Ovary (tissue), 9 donors: ENCODE results near the gene HIGD2A. TPM values are rescaled to one million over a fixed set of nuclear protein-coding genes. Genes with fewer than 3 reads are reported as not detected.
"Not testable (repeated sequence)": the region's sequence is repeated elsewhere in the genome, so short reads cannot be mapped to it uniquely, and the experiment has no call there.

Experiments
- DNase-seq, 5 donors: peaks; one replicate each; pipeline ENCODE4 v3.0.0-alpha.2; 2019 to 2020
- H3K27ac ChIP-seq, 2 donors: fragments of 200-600 bp; one replicate each; pipeline versions ENCODE4 v1.5.1 to v1.8.0; 2019 to 2022
- H3K27me3 ChIP-seq: fragments of 200-600 bp; one replicate; pipeline ENCODE4 v1.8.0; 2022
- H3K36me3 ChIP-seq: fragments of 200-600 bp; sonication (generic); one replicate; pipeline ENCODE4 v1.5.1; 2019
- H3K4me1 ChIP-seq: one replicate; pipeline ENCODE4 v1.8.1; 2013; ENCODE audit warnings: mild to moderate bottlenecking, moderate library complexity; ENCODE audit not compliant: insufficient read depth
- H3K4me3 ChIP-seq: fragments of 200-600 bp; sonication (generic); one replicate; pipeline ENCODE4 v1.5.1; 2017
- H3K9me3 ChIP-seq, 2 donors: fragments of 200-600 bp in 1 of 2; sonication (generic) in 1 of 2; one replicate each; pipeline versions ENCODE4 v1.5.1 to v1.8.1; 2013 to 2019; ENCODE audit warnings: mild to moderate bottlenecking in 1 of 2, moderate library complexity in 1 of 2
- EP300 ChIP-seq: sonication (generic); formaldehyde crosslinking; IDR thresholded peaks from one replicate; pipeline ENCODE4 v1.6.1; 2017; ENCODE audit warnings: antibody characterized with exemption
- POLR2A ChIP-seq: fragments of 450-650 bp; IDR thresholded peaks from one replicate; pipeline ENCODE4 v1.6.1; 2017; ENCODE audit warnings: antibody characterized with exemption, mild to moderate bottlenecking, moderate library complexity
- WGBS, 3 donors: extraction: QIAGEN DNeasy Blood & Tissue Kit in 1 of 3; methylation state at CpG; one replicate each; pipeline versions ENCODE4 v1.1.5 to v1.1.7; 2013 to 2017; 5-methylcytosine and 5-hydroxymethylcytosine counted together
- intact Hi-C, 4 donors: fragments of 100-400 bp; cut with DNase I; formaldehyde crosslinking; loops; one replicate each; pipeline versions ENCODE4 v1.11.0 to v1.15.1; 2022 to 2023
- polyA plus RNA-seq, 2 donors: library from polyadenylated mRNA; stranded (reverse); fragments of 200-250 nt in 1 of 2; fragments of 350-450 nt in 1 of 2; fragmentation: Illumina TruSeq in 1 of 2; extraction: RNeasy Lipid Tissue Mini Kit (QIAGEN cat#74804) in 1 of 2; gene quantifications; one replicate each; pipeline ENCODE4 v1.2.3, GENCODE V29; 2013 to 2014
- total RNA-seq, 7 donors: library from RNA; depleted of rRNA in 2 of 7; stranded (reverse); fragments of >200 nt in 2 of 7; fragmentation: NEBNext Ultra II Directional in 3 of 7; extraction: Animal tissue kit (Norgen Biotek cat#: 25700) in 3 of 7; gene quantifications; one replicate each; pipeline versions ENCODE4 v1.1.0 to v1.2.4, GENCODE V29; 2016 to 2023
- TF ChIP-seq, protein P1 (sequence below), 3 donors: fragments of 450-650 bp in 2 of 3; fragments of 200-600 bp in 1 of 3; IDR thresholded peaks; one replicate each; pipeline versions ENCODE4 v1.5.1 to v1.8.0; 2016 to 2022; ENCODE audit warnings: antibody characterized with exemption in 3 of 3, mild to moderate bottlenecking in 1 of 3
- donor health status: DM: no; HTN: no; CAD: no; lungs with moderate emphysema.
- donor health status: DM: no; HTN: no; CAD: no.
- donor health status: Bipolar disorder and iron deficiency.
- donor health status: DM: yes; HTN: yes; CAD: no.
- donor health status: DM: no; HTN: no; CAD: no.
- donor health status: DM: yes; HTN: yes; CAD: no.

HIGD2A gene
- total and polyA plus RNA-seq, 9 donors, result 64.3 to 131 (median 100) TPM

DNA sequence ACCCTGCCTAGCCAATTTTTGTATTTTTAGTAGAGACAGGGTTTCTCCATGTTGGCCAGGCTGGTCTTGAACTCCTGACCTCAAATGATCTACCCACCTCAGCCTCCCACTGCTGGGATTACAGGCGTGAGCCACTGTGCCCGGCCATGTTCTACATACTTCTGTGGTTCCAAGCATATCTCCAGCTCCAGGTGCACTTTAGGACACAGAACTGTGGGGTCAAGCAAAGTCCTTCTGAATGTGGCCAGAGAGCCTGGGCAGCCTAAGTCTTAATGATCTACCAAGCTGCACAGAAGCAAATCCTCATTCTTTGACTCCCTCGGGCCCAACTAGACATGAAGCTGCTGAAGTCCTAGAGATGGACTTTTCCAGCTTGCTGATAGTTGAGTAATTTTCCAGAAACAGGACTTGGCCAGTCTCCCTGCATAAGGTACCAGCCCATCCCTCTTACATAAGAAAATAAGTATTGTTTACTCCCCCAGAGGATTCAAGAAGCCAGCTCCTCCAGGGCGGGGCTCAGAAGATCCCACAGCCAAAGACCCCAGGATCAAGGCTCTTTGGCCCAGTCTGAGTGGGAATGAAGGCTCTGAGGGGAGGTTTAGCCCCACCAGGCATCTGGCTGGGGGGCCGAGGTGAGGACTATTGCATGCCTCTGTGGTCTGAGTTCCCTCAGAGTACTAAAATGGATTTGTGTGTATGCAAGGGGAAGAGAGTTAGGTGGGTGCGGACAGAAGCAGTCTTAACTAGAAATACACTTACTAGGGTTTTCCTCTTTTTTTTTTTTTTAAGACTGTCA is 19.1 kb downstream of the HIGD2A start:
- peak in 3 of 5 donors; percentile 56 to 70 (median 64) for DNase-seq
- Histone ChIP-seq H3K27me3 (no peaks in the 10 kb centered on the region), H3K36me3 (no peaks in the 10 kb centered on the region), H3K27ac (no peak overlapping the region), H3K9me3 (no peaks in the 10 kb centered on the region), H3K4me1 (peaks cover 3% of the 10 kb centered on the region), H3K4me3 (no peak overlapping the region)
- TF ChIP-seq, protein P1, sequence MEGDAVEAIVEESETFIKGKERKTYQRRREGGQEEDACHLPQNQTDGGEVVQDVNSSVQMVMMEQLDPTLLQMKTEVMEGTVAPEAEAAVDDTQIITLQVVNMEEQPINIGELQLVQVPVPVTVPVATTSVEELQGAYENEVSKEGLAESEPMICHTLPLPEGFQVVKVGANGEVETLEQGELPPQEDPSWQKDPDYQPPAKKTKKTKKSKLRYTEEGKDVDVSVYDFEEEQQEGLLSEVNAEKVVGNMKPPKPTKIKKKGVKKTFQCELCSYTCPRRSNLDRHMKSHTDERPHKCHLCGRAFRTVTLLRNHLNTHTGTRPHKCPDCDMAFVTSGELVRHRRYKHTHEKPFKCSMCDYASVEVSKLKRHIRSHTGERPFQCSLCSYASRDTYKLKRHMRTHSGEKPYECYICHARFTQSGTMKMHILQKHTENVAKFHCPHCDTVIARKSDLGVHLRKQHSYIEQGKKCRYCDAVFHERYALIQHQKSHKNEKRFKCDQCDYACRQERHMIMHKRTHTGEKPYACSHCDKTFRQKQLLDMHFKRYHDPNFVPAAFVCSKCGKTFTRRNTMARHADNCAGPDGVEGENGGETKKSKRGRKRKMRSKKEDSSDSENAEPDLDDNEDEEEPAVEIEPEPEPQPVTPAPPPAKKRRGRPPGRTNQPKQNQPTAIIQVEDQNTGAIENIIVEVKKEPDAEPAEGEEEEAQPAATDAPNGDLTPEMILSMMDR (IDR thresholded peaks at IDR 0.05), result no peak
- TF ChIP-seq EP300 (no peak), POLR2A (no peak)
- intact Hi-C loops, result loop anchor here in 1 of 4 donors (2.0 kb wide), 1 partner anchor 45 kb away; no protein-coding TSS in a partner anchor
- WGBS, 3 donors, result 48 to 57% (median 55%) methylated on average over 6 of the region's 6 CpGs

DNA sequence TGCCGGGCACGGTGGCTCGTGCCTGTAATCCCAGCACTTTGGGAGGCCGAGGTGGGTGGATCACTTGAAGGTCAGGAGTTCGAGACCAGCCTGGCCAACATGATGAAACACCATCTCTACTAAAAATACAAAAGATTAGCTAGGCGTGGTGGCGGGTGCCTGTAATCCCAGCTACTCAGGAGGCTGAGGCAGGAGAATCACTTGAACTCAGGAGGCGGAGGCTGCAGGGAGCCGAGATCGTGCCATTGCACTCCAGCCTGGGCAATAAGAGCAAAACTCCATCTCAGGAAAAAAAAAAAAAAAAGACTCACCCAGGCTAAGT is 19.7 kb downstream of the HIGD2A start:
- not testable (repeated sequence) for H3K4me1 ChIP-seq, H3K27me3 ChIP-seq, H3K4me3 ChIP-seq, H3K36me3 ChIP-seq, H3K27ac ChIP-seq, H3K9me3 ChIP-seq
- intact Hi-C loops, result loop anchor here in 1 of 4 donors (2.0 kb wide), 1 partner anchor 45 kb away; no protein-coding TSS in a partner anchor
- peak in 1 of 5 donors; percentile 35 for DNase-seq
- 69 to 80% (median 79%) methylated on average over 10 of the region's 10 CpGs for WGBS, 3 donors

DNA sequence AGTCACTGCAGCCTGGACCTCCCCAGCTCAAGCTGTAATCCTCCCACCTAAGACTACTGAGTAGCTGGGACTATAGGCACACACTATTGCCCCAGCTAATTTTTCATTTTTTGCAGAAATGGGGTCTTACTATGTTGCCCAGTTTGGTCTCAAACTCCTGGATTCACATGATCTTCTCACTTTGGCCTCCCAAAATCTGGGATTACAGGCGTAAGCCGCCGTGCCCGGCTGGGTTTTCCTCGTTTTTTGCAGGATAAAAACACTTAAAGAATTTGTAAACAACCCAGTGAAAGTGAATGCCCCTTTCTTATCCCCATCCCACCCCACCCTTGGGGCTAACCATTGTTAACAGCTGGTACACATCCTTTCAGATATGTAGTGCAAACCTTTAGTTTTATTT is 20.0 kb downstream of the HIGD2A start:
- Histone ChIP-seq H3K36me3 (no peaks in the 10 kb centered on the region), H3K27me3 (no peaks in the 10 kb centered on the region)

DNA sequence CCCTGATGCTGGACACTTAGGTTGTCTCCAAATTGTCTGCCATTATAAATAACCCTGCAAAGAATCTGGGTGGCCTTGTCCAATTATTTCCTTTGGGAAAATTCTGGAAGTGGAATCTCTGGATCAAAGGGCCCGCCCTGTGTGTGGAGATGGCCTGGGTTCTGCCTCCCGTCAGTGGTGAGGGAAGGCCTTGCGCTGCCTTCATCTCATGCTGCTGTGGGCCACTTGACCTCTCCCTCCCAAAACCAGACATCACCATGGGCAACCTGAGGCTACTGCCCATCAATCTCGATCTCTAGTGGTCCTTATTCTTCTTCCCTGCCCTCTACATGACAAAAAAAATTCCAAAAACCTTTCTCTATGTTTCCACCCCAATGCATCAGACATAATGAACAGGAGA is 21.2 kb downstream of the HIGD2A start:
- H3K9me3 ChIP-seq, result no peaks in the 10 kb centered on the region
- peaks cover 6% of the 10 kb centered on the region for H3K4me1 ChIP-seq
- H3K27ac ChIP-seq, result no peak overlapping the region
- H3K4me3 ChIP-seq, result no peak overlapping the region
- intact Hi-C loops, result loop anchor here in 2 of 4 donors (2.0 to 10.0 kb wide), 2 partner anchors 47 to 135 kb away; partner anchors contain the start of gene CDHR2 (in 1 of the 2)
- TF ChIP-seq, protein P1 (IDR thresholded peaks at IDR 0.05), result no peak
- TF ChIP-seq EP300 (no peak), POLR2A (no peak)
- no peaks in the 10 kb centered on the region for H3K27me3 ChIP-seq
- WGBS, 3 donors, result 91 to 94% (median 93%) methylated on average over 4 of the region's 4 CpGs
- H3K36me3 ChIP-seq, result no peaks in the 10 kb centered on the region
- DNase-seq, result no peak

More for the DNA sequence above, 20.0 kb downstream of the HIGD2A start:
- Histone ChIP-seq H3K9me3 (no peaks in the 10 kb centered on the region), H3K4me1 (peaks cover 3% of the 10 kb centered on the region), H3K4me3 (no peak overlapping the region), H3K27ac (no peak overlapping the region)
- 49 to 66% (median 54%) methylated on average over 5 of the region's 5 CpGs for WGBS, 3 donors
- intact Hi-C loops, result loop anchor here in 1 of 4 donors (2.0 kb wide), 1 partner anchor 46 kb away; no protein-coding TSS in a partner anchor
- TF ChIP-seq EP300 (no peak), POLR2A (no peak)
- TF ChIP-seq, protein P1 (IDR thresholded peaks at IDR 0.05), result no peak
- no peak for DNase-seq
